HG03520 (cell line): Measurements from ENCODE around the gene GBE1.
"Not testable (repeated sequence)": the region's sequence is repeated elsewhere in the genome, so short reads cannot be mapped to it uniquely, and the experiment has no call there.

ENCODE experiments used
- ATAC-seq: cut with Tn5 transposase; IDR thresholded peaks from one replicate; pipeline ENCODE4 v1.9.1; 2021; ENCODE audit warnings: mild to moderate bottlenecking, moderate library complexity; ENCODE audit not compliant: unreplicated experiment

The GBE1 gene

GRCh38 chr3:81753416-81754027, 7.9 kb downstream of the GBE1 start:
- ATAC-seq = no peak

DNA sequence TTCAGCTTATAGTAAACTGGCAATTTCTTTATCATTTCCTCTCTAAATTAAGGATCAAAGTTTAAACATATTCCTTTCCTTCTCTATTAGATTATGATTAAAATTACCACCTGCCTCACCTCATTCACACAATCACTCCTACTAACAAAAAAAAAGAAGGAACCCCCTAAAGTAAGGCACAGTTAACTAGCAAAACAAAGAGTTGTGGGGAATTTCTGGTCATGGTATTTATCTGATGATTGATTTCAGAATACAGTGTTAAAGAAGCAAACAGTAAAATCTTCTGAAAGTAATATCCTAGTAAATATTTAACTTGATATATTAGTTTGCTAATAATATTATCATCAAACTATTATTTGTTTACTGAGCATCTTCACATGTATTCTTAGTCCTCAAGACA, 8.8 kb downstream of the GBE1 start:
- no peak for ATAC-seq

GRCh38 chr3:81749265-81749664, 12.2 kb downstream of the GBE1 start:
- ATAC-seq = no peak

GRCh38 chr3:81747280-81747679, 14.2 kb downstream of the GBE1 start:
- not testable (repeated sequence) for ATAC-seq

- no peak for ATAC-seq
Measured at GRCh38 chr3:81744366-81744765, 17.1 kb downstream of the GBE1 start.

DNA sequence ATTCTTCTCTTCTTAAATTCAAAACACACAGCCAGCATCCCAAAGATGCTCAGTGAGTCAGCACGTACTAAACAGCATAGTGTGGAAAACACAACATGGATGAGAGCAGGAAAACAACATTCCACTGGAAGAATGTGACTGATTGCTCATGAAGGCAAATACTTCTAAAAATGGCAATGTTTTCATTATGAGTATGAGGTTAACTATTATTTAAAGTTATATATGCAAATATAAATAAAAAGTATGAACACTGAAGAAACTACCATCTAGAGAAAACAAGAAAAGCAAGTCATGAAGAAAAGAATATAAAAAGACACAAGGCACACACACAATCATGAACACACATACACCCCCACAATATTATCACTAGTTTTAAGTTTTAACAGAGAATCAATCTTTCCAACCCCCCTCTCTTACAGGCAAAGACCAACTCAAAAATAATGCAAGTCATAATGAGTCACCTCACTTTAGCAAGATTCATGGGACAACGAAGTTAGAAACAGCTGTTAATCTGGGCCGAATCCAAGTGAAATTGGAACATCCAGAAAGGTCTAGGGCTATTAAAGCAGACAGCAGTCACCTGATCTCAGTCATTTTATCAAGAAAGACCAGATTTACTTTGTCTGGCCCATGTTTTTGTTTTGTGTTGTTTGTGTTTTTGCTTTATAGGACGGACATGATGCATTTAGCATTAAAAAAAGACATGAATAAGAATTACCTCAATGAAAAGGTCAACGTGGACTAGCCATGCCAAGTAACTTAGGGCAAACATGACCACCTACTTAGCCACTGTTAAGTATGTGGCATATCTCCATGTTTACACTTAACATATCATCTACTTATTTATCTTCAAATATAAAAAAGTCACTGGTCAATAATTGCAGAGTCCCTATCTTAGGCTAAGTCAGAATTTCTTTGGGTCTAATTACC, 18.1 kb downstream of the GBE1 start:
- ATAC-seq = no peak

GRCh38 chr3:81742581-81742980, 18.9 kb downstream of the GBE1 start:
- no peak for ATAC-seq

DNA sequence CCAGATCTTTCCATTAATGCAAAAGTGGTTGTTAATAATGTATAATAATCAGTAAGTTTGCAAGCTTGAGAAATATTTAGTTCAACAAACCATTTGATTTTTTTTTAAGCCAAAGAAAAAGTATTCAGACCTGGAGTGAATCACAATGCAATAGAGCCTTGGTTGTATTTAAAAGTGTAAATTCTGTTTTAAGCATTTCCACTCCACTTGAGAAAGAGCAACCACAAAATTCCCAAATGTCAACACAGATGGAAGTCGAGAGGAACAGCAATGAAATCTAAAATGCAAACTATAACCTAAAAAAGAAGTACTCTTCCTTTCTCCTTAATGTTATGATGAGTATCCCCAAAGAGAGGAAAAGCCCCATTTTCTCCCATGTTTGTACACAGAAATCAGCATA, 20.2 kb downstream of the GBE1 start:
- no peak for ATAC-seq

DNA sequence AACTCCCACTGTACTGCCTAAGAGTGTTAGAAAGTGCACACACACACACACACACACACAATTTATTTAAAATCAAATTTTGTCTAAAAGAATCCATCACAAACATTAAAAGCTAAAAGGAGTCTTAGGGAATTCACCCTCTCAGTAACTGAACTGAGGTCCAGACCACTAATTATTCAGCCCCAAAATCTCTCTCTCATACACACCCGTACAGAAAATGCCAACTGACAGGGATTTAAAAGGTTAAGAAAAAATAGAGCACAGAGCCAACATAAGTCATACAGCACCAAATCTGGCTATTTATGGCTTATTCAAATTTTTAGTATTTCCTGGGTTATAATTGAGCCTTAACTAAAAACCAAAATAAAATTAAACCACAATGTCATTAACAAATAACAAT, 20.7 kb downstream of the GBE1 start:
- ATAC-seq = no peak

DNA sequence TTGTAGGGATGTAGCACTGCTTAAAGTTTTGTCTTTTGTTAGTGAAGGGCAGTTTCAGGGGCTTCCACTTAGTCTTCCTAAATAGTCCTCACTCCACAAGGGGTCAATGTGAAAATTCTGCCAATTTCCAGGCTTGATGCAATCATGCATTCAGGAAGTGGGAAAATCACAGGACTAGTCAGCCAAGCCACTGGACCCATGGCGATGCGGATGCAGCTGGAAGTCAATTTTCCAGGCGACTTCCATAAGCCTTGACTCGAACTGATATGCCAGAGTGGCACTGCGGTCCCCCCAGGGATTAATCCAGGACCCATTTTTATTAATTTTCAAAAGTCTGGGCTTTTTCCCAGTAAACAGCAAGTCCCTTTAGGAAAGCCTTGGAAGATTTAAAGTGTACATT, 26.1 kb downstream of the GBE1 start:
- ATAC-seq = no peak

DNA sequence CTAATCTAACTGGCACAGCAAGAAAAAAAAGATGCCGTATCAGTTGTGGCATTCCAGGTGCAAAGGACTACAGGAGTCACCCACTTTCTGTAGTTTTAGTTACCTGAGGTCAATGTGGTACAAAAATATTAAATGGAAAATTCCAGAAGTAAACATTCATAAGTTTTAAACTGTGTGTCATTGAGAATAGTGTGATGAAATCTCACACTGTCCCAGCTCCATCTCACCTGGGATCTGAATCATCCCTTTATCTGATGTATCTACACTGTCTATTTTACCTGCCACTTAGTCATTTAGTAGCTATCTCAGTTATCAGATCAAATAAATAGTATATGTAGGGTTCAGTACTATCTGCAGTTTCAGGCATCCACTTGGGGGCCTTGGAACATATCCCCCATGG, 26.7 kb downstream of the GBE1 start:
- ATAC-seq = no peak

DNA sequence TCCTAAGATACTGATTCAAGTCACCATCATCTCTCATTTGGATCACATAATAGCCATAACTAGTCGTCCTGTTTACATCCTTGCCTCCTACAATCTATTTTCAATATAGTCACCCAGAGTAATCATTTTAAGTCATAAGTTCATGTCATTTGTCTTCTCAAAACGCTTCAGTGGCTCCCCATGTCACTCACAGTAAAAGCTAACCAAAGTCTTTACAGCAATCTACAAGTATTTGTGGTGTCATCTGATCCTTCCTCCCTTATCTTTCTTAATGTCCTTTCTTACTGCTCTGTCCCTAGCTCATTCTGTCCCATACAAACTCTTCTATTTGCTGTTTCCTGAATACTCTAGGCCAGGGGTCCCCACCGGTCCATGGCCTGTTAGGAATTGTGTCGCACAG, 28.8 kb downstream of the GBE1 start:
- no peak for ATAC-seq

DNA sequence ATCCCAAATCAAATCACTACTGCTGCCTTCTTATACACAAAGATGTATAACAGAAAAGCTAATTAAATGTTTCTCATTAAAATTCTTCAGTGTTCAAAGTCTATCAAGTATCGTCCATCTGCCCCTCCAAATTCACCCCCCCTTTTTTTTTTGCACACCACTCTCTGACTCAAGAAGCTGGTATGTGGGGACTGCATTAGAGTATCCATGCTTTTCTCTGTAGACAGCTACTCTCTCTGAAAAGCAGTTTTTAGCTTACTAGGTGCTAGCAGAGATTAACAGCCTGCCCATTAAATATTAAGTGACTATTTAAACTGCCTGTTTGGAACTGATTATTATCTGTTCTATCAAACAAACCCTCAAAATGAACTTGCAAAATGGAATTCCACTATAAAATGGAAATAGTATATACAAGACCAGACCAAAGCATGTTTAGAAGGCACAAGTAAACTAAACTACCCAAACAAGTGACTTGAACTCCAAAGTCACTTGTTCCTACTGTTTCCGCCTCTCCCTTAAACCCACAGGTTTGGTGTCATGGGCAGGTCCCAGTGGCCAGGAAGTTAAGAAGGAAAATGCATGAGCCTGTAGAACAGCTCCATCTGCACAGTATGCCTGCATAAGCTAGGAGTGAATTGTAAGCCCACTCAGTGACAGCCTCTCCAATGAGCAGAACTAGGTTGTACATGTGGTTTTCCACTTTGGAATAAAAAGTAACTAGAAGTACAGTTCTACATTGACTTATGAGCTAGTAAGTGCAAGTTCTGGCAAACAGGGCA, 32.5 kb downstream of the GBE1 start:
- no peak for ATAC-seq

GRCh38 chr3:81726735-81727134, 34.7 kb downstream of the GBE1 start:
- ATAC-seq = no peak

GRCh38 chr3:81726132-81726531, 35.3 kb downstream of the GBE1 start:
- no peak for ATAC-seq

DNA sequence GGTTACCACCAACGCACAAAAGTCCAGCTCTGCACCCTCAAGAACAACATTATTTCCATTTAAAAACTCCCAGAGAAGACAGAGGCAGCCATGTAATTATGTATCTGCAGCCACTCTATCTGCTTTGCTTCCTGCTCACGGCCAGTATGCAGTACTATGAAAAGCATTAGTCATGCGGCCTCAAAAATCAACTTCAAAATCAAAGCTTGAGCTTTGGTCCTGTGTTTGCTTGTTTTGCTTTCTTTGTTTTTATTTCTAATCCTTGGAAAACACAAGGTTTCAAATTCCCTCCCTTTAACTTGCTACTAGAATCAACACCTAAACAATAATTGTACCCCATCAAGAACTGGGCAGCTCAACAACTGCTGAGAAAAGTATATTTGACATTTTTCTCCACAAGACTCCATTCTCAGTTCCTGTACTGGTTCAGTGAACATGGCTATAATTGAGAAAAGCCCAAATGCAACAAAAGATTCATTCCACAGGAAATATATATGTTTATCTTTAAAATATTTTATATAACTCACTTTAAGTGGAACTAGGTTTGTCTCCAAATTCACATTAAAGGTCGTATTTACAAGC, 37.6 kb downstream of the GBE1 start:
- ATAC-seq = no peak

DNA sequence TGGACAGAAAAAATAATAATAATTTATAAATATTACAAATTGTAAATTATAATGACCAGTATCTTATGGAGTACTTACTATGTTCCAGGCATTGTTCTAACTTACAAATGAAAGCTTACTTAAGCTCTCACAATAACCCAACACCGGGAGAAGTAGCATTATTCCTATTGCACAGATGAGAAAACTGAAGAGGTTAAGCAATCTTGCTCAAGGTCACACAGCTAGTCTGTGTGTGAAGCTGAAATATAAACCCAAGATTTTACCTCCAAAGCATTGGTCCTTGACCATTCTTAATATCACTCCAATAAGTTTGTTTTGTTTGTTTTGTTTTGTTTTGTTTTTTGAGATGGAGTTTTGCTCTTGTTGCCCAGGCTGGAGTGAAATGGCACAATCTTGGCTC, 43.1 kb downstream of the GBE1 start:
- ATAC-seq = no peak

- no peak for ATAC-seq
Measured at GRCh38 chr3:81716870-81717509, 44.5 kb downstream of the GBE1 start.

DNA sequence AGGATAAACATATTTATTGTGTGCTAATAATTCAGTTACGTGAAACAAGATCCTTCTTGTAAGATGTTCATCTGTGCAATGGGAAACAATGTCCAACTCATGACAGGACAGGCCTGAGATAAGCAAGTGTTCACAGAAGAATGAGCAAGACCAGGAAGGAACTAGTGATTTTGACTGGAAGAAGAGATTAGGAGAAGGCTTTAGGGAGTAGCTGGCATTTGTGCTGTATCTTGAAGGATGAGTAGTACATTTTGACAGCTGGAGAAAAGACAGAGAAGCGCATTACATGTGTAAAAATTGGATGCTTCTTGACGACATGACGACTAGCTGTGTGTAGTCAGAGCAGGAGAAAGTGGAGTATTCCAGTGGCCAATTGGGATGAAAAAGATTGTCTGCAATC, 48.4 kb downstream of the GBE1 start:
- ATAC-seq = no peak

DNA sequence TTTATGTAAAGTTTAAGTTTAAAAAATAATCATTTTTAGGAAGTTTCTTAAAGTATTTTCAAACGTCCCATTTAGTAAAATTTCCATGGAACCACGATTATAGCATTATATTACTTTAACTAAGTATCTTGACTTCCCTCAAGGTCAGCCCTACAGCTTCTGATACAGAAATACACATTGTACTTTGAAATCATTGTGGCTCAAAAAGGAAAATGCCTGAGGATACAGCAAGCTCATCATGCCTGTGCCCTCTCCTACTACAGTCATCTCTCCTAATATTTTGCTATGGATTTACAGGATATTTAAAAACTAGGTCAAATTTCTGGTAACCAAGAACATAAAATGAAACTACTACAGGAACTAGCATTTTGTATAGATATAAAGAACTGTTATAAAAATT, 51.8 kb downstream of the GBE1 start:
- no peak for ATAC-seq

- no peak for ATAC-seq
Measured at GRCh38 chr3:81707996-81708395, 53.4 kb downstream of the GBE1 start.
